HUDEP-2 (cell line): Measurements from ENCODE around the gene AMPD3.

Experiments
- DNase-seq, 76 experiments: peaks; one replicate each; lab custom pipeline; 2025; ENCODE audit not compliant: unreplicated experiment in 76 of 76; lab: John Stamatoyannopoulos, UW

The AMPD3 gene

DNA sequence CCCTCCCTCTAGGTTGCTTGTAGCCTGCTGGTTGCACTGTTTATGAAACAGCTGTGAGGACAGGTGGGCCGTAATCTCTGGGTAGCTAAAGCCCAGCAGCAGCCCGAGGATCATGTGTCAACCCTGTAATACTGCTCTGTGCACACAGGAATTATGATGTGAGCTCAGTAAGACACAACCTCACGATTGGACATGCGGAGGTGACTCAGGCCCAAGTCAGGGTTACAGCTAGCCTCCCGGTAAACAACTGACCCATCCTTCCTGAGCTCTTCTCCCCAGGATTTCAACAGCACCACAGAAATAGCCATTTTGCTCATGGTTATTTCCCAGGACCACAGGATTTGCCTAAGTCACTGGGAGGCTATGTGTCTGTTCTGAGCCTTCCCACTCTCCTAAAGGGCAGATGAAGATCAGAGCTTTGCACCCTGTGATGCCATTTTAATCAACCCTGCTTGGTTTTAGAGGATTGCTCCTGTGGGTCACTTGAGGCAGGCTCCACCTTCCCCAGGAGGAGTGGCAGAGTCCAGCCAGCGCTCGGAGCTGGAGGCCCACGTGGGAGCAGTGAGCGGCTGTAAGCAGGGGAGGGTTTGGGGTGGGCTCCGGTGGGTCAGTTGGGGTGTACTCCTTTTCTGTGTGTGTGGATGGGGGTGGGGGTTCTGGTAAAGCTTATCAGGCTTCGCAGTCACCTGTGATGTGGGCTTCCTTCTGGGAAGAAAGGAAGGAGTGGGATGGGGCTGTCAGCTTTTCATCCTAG is at the start of gene AMPD3:
Gene AMPD3, plus strand, starts transcription at position 387 of the 754 bp plus-strand sequence. CDS start 6,256 bp downstream, outside the sequence.
- DNase-seq = no peak

GRCh38 chr11:10405865-10406592 is 49.0 kb upstream of the AMPD3 start:
- peak in 63 of 76 experiments; percentile 3 to 80 (median 48) for DNase-seq

GRCh38 chr11:10407055-10407454 is 48.0 kb upstream of the AMPD3 start:
- DNase-seq = peak in 2 of 76 experiments; percentile 0 to 2

- DNase-seq = no peak
Measured at GRCh38 chr11:10407749-10408685, 47.0 kb upstream of the AMPD3 start.

- DNase-seq = no peak
Measured at GRCh38 chr11:10409207-10409661, 45.8 kb upstream of the AMPD3 start.

GRCh38 chr11:10410106-10410843 is 44.8 kb upstream of the AMPD3 start:
- DNase-seq = no peak

GRCh38 chr11:10410844-10411200 is 44.2 kb upstream of the AMPD3 start:
- no peak for DNase-seq

GRCh38 chr11:10412266-10412665 is 42.8 kb upstream of the AMPD3 start:
- DNase-seq = no peak

GRCh38 chr11:10413268-10413667 is 41.8 kb upstream of the AMPD3 start:
- peak in 28 of 76 experiments; percentile 2 to 40 (median 14) for DNase-seq

GRCh38 chr11:10414181-10414580 is 40.9 kb upstream of the AMPD3 start:
- DNase-seq = no peak

DNA sequence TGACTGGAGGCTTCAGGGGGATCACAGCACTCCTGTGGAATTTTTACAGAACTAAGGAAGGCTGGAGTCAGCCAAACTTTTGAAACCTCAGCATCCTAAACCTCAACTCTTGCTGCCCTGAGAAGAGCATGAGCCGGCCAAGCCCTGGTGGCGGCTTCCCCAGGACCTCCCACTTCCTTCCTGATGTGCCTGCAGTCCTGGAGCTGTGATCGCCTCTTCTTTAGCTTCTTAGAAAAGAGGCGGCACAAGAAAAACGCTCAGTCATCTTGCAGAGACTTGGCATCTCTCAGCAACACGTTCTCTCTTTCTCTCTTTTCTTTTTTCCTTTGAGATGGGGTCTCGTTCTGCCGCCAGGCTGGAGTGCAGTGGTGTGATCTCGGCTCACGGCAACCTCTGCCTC is 40.4 kb upstream of the AMPD3 start:
- DNase-seq = no peak

GRCh38 chr11:10415817-10416392 is 39.2 kb upstream of the AMPD3 start:
- DNase-seq = no peak

DNA sequence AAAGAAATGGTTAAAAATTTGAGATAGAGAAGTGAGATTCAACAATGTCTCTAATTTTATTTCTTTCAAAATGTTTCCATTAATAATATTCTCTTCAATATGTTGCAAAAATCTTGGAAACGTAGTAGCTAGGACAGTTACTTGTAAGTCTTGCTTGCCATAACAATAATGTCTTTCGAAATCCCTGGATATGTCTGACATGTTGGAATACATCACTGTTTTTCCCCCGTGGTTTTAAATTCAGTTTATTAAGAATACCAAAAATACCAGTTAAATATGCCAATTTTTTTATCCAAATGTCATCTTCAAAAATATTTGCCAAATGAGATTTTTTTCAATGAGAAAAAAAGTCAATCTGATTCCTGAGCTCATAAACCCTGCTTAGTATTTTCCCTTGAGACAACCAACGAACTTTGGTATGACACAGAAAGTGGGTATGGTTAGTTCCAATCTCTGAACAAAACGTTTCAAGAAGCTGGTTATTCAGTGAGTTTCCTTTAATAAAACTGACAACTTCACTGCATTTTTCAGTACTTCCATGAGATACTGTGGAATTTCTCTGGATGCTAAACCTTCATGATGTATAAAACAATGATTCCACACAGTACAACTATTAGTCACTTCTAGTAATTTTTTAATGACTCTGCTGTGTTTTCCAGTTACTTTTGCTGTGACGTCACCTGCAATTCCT is 36.7 kb upstream of the AMPD3 start:
- DNase-seq = no peak

DNA sequence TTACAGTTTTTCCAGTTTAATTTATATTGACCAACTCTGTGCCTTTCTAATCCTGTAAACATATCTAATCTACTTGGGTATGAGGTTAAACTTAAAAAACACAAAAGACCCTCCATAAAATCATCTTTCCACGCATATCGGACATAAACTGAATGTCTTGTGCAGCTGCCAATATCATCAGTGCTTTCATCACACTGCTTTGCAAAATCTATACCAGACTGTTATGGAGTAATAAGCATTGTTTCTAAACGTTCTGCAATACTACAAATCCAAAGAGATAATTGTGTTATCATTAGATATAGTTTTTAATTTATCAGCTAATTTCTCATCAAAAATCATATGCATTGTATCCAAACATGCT is 36.1 kb upstream of the AMPD3 start:
- no peak for DNase-seq

DNA sequence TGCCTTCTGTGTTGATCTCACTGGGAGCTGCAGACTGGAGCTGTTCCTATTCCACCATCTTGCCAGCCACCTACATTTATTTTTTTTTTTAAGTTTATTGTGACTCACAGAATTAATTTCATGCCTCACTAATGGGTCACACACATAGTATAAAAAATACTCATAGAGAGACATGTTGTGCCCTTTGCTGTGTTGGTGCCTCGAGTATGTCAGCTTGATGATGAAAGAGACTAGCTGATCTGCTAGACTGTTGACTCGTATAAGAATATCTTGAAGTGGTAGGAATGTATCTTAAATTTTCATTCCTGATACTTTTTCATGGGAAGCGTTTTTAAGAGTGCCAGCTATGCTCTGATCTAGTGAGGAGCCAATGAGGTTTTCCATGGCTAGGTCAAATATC is 28.6 kb upstream of the AMPD3 start:
- DNase-seq = no peak

GRCh38 chr11:10428453-10428852 is 26.6 kb upstream of the AMPD3 start:
- DNase-seq = no peak

DNA sequence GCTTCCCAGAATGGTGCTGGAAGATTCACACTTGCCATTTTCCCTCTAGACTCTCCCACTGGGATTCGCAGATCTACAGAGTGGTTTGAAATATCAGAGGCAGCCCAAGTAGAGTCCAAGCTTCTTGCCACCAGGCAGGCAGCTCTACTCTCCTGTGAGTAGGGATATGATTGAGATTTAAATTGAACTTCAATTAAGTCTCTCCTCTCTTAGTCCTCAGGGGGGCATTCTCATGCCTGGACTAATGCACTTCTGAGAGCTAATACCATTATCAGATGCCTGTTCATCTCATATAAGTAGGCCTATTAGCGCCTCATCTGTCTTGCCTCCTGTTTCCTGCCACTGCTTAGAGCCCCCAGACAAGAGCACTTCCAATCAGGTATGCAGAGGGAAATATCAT is 25.5 kb upstream of the AMPD3 start:
- DNase-seq = no peak

GRCh38 chr11:10432493-10432892 is 22.6 kb upstream of the AMPD3 start:
- DNase-seq = no peak

GRCh38 chr11:10432971-10433370 is 22.1 kb upstream of the AMPD3 start:
- DNase-seq = no peak
